Pancreas (tissue), 10 donors: ENCODE results near the gene IMMP2L. TPM values are rescaled to one million over a fixed set of nuclear protein-coding genes. Genes with fewer than 3 reads are reported as not detected.

Source experiments
- ATAC-seq, 4 donors: fragments of 200-7000 bp; cut with Tn5 transposase; one replicate each; pipeline versions ENCODE4 v1.8.0 to v1.9.1; 2020; ENCODE audit warnings: mild to moderate bottlenecking in 4 of 4, moderate library complexity in 4 of 4
- DNase-seq, 6 donors: peaks; one replicate each; pipeline ENCODE4 v3.0.0-alpha.2; 2020
- FAIRE-seq: peaks from 2 replicates; lab custom pipeline; 2012; peaks lifted over from hg19 to GRCh38; lab: Jason Lieb, UNC
- H3K27ac ChIP-seq, 4 donors: fragments of 200-600 bp; sonication (generic); 1 replicate in 3 of 4; 2 replicates in 1 of 4; pipeline versions ENCODE4 v1.5.0 to v1.8.0; 2020
- H3K27me3 ChIP-seq, 4 donors: fragments of 200-600 bp; one replicate each; pipeline ENCODE4 v1.8.0; 2021
- H3K36me3 ChIP-seq, 3 donors: fragments of 200-600 bp; sonication (generic) in 1 of 3; one replicate each; pipeline versions ENCODE4 v1.5.0 to v1.8.0; 2020 to 2021
- H3K4me1 ChIP-seq, 3 donors: fragments of 200-600 bp; one replicate each; pipeline ENCODE4 v1.8.0; 2021
- H3K4me3 ChIP-seq, 4 donors: fragments of 200-600 bp; sonication (generic) in 2 of 4; one replicate each; pipeline versions ENCODE4 v1.5.0 to v1.8.0; 2020 to 2021
- H3K9me3 ChIP-seq, 4 donors: fragments of 200-600 bp; one replicate each; pipeline ENCODE4 v1.8.0; 2021
- WGBS, 2 donors: extraction: QIAGEN DNeasy Blood & Tissue Kit; methylation state at CpG; one replicate each; pipeline ENCODE4 v1.1.7; 2013; 5-methylcytosine and 5-hydroxymethylcytosine counted together
- intact Hi-C, 3 donors: fragments of 100-400 bp; cut with DNase I; formaldehyde crosslinking; loops; one replicate each; pipeline versions ENCODE4 v1.11.1 to v1.14.2; 2022
- polyA plus RNA-seq, 2 donors: library from polyadenylated mRNA; stranded (reverse); fragments of 200-250 nt; gene quantifications; one replicate each; pipeline ENCODE4 v1.2.3, GENCODE V29; 2013
- total RNA-seq, 6 donors: library from RNA; stranded (reverse); fragmentation: NEBNext Ultra II Directional in 4 of 6; extraction: Animal tissue kit (Norgen Biotek cat#: 25700) in 4 of 6; gene quantifications; one replicate each; pipeline versions ENCODE4 v1.2.1 to v1.2.4, GENCODE V29; 2021 to 2023
- TF ChIP-seq, protein P1 (sequence below), 4 donors: fragments of 200-600 bp; sonication (generic) in 3 of 4; IDR thresholded peaks; one replicate each; pipeline versions ENCODE4 v1.5.0 to v1.8.0; 2021; ENCODE audit warnings: antibody characterized with exemption in 4 of 4
- donor health status: healthy with polysubstance abuse.
- donor health status: DM: no; HTN: no; CAD: no; lungs with moderate emphysema.
- donor health status: DM: no; HTN: no; CAD: no.
- donor health status: control.
- donor health status: control.
- donor health status: Bipolar disorder and iron deficiency.
- donor health status: DM: yes; HTN: yes; CAD: no.
- donor health status: DM: no; HTN: no; CAD: no.
- donor health status: DM: no; HTN: no; CAD: no.
- donor health status: DM: yes; HTN: yes; CAD: no.

IMMP2L gene
- total and polyA plus RNA-seq, 8 donors, result 7.3 to 30.0 (median 12.9) TPM

DNA sequence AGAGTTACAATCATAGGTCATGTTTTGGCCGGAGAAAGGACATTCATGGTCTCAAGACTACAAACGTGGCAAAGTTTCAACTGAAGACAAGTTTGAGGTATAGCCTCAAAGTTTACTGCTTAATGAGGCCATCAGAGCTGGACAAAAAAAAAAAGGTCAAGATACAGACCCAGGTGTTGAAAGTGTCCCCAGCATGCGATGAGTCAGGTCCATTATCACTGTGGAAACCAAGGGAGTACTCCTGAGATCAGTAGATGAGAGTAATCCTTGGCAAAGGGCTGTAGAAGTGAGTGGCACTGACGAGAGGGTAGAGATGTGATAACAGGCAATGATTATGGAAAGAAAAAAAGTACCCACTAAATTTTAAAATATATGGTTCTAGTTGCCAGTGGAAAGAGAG, 551.5 kb downstream of the IMMP2L start:
- Histone ChIP-seq H3K9me3 (no peaks in the 10 kb centered on the region), H3K36me3 (no peaks in the 10 kb centered on the region), H3K27me3 (no peaks in the 10 kb centered on the region), H3K27ac (no peak overlapping the region), H3K4me1 (no peaks in the 10 kb centered on the region), H3K4me3 (no peak overlapping the region)
- FAIRE-seq, result no peak
- no peak for ATAC-seq
- no peak for DNase-seq
- TF ChIP-seq, protein P1, sequence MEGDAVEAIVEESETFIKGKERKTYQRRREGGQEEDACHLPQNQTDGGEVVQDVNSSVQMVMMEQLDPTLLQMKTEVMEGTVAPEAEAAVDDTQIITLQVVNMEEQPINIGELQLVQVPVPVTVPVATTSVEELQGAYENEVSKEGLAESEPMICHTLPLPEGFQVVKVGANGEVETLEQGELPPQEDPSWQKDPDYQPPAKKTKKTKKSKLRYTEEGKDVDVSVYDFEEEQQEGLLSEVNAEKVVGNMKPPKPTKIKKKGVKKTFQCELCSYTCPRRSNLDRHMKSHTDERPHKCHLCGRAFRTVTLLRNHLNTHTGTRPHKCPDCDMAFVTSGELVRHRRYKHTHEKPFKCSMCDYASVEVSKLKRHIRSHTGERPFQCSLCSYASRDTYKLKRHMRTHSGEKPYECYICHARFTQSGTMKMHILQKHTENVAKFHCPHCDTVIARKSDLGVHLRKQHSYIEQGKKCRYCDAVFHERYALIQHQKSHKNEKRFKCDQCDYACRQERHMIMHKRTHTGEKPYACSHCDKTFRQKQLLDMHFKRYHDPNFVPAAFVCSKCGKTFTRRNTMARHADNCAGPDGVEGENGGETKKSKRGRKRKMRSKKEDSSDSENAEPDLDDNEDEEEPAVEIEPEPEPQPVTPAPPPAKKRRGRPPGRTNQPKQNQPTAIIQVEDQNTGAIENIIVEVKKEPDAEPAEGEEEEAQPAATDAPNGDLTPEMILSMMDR (IDR thresholded peaks at IDR 0.05), result no peak
- WGBS, 2 donors, result 80 to 86% methylated on average over 4 of the region's 4 CpGs
- intact Hi-C loops, result no loop called here

DNA sequence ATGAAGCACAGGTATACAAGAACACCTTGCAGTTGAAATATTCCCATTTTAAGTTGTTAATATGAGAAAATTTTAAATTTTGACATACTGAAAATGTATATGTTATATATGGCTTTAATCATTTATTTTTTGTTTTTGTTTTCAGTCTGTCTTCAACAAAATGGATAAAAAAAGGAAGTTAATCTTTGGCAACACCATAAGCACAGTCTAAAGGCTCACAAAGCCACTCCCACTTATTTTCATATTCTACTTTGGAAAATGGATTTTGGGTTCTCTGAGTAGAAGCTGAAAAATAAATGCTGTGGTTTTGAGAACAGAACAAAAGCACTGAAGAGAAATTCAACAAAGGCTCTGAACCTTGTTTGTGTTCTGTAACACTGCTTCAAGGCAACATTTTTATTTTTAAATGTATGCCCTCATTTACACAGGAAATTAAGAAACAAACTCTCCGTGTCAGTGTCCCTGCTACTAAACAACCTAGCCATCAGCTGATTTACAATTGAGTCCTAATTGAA, 552.7 kb downstream of the IMMP2L start:
- Histone ChIP-seq H3K9me3 (no peaks in the 10 kb centered on the region), H3K4me3 (no peak overlapping the region), H3K27ac (no peak overlapping the region), H3K4me1 (no peaks in the 10 kb centered on the region), H3K36me3 (no peaks in the 10 kb centered on the region), H3K27me3 (no peaks in the 10 kb centered on the region)
- no peak for DNase-seq
- 82 to 84% methylated on average over 1 of the region's 1 CpG for WGBS, 2 donors
- TF ChIP-seq, protein P1 (IDR thresholded peaks at IDR 0.05), result no peak
- intact Hi-C loops, result no loop called here
- no peak for ATAC-seq
- no peak for FAIRE-seq

DNA sequence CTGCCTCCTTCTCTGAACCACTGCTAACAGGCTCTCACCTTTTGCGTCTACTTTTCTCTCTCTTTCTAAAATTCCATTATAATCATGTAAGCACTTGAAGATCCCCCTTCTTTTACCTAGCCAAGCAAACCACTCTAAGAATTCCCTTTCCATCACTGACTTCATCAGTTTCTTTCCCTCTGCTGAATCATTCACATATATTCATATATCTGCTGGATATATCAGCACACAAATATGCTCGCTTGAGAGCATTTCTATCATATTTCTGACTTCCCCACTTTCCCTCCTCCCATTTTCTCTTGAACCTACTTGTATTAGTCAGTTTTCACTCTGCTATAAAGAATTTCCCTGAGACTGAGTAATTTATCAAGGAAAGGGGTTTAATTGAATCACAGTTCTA, 555.6 kb downstream of the IMMP2L start:
- no peak overlapping the region for H3K4me3 ChIP-seq
- no peaks in the 10 kb centered on the region for H3K27me3 ChIP-seq
- no peaks in the 10 kb centered on the region for H3K36me3 ChIP-seq
- no peak for ATAC-seq
- no peak for FAIRE-seq
- DNase-seq, result no peak
- no peaks in the 10 kb centered on the region for H3K9me3 ChIP-seq
- TF ChIP-seq, protein P1 (IDR thresholded peaks at IDR 0.05), result no peak
- no peak overlapping the region for H3K27ac ChIP-seq
- H3K4me1 ChIP-seq, result no peaks in the 10 kb centered on the region
- intact Hi-C loops, result no loop called here
- 93 to 97% methylated on average over 2 of the region's 2 CpGs for WGBS, 2 donors

DNA sequence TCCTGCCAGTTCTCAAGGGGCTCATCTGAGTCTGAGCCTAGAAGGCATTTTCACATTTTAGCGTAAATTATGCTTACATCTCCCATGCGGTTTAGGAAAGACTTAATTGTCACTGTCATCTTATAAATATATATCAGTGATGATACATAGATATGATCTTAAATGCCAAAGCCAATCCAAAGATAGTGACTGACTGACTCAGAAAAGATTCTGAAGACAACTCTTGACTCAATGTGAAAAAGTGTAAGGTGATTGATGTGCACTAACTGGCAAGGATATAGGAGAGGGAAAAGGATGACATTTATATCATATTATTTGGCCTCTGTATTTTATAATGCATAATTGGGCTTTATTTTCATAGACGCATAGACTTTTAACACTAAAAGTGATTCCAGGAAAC, 556.3 kb downstream of the IMMP2L start:
- FAIRE-seq (no peak), ATAC-seq (no peak), DNase-seq (no peak)
- TF ChIP-seq, protein P1 (IDR thresholded peaks at IDR 0.05), result no peak
- no peak overlapping the region for H3K4me3 ChIP-seq
- no peak overlapping the region for H3K27ac ChIP-seq
- H3K36me3 ChIP-seq, result no peaks in the 10 kb centered on the region
- no peaks in the 10 kb centered on the region for H3K4me1 ChIP-seq
- no peaks in the 10 kb centered on the region for H3K27me3 ChIP-seq
- intact Hi-C loops, result no loop called here
- whole genome bisulfite sequencing, 2 donors, result 62 to 65% methylated on average over 3 of the region's 3 CpGs
- no peaks in the 10 kb centered on the region for H3K9me3 ChIP-seq

DNA sequence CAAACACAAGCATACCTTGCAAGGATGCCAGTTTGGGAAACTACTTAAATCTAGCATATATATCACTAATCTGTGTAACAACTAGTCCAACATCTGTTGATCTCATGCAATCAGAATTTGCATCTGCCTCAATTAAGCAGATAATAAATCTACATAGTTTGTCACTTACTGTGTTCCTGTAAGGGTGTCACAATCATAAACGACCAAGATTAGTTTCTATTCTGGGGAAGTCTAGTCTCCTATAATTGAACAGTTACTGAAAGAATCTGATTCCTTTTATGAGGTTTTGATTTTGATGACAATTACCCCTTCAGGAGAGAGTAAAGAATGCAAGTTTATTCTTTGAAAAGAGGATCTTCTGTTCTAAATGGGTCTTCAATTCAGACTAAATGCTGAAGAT, 556.8 kb downstream of the IMMP2L start:
- no peaks in the 10 kb centered on the region for H3K4me1 ChIP-seq
- H3K9me3 ChIP-seq, result no peaks in the 10 kb centered on the region
- TF ChIP-seq, protein P1 (IDR thresholded peaks at IDR 0.05), result no peak
- WGBS, 2 donors, result 45 to 48% methylated on average over 1 of the region's 1 CpG
- DNase-seq (no peak), FAIRE-seq (no peak), ATAC-seq (no peak)
- H3K27me3 ChIP-seq, result no peaks in the 10 kb centered on the region
- H3K4me3 ChIP-seq, result no peak overlapping the region
- H3K27ac ChIP-seq, result no peak overlapping the region
- no peaks in the 10 kb centered on the region for H3K36me3 ChIP-seq
- intact Hi-C loops, result no loop called here
